Caco-2 (cell line): Measurements from ENCODE around the gene ZNF384. TPM values are rescaled to one million over a fixed set of nuclear protein-coding genes. Genes with fewer than 3 reads are reported as not detected.
A peak's percentile ranks its signal among the peaks of the same experiment; 100 is the strongest.

Source experiments
- BruUV-seq: library from RNA; stranded (reverse); fragments of 400-500 nt; replicated peaks from 2 replicates; lab custom pipeline; 2021; lab: Mats Ljungman, UMichigan
- CTCF ChIA-PET: fragments of 300-600 bp; sonication (Branson Sonifier 250); formaldehyde crosslinking; loops from one replicate; lab custom pipeline; 2022; ENCODE audit warnings: antibody characterized with exemption; lab: Charles Lee
- POLR2A ChIA-PET: fragments of 300-600 bp; sonication (Branson Sonifier 250); formaldehyde crosslinking; loops from one replicate; lab custom pipeline; 2022; ENCODE audit warnings: antibody characterized with exemption; lab: Charles Lee
- DNase-seq, 2 experiments: peaks; one replicate each; pipeline versions ENCODE4 v3.0.0 to v3.0.0-alpha.2; 2020 to 2022
- H3K27me3 ChIP-seq: replicated peaks from 2 replicates; pipeline ENCODE4 v1.6.0; 2011; ENCODE audit warnings: low read length; ENCODE audit not compliant: control insufficient read depth, insufficient read depth
- H3K36me3 ChIP-seq: 2 replicates; pipeline ENCODE4 v1.5.1; 2011; ENCODE audit warnings: low read length; ENCODE audit not compliant: control insufficient read depth, insufficient read depth
- H3K4me1 ChIP-seq: fragments of 250-450 bp; sonication (Bioruptor Pico); 2 replicates; pipeline ENCODE4 v1.5.1; 2020; ENCODE audit warnings: mild to moderate bottlenecking
- H3K4me3 ChIP-seq: 2 replicates; pipeline ENCODE4 v1.5.1; 2011; ENCODE audit warnings: low read depth, mild to moderate bottlenecking, control low read depth, low read length
- H3K9me3 ChIP-seq: fragments of 250-450 bp; sonication (Bioruptor Pico); 2 replicates; pipeline ENCODE4 v1.5.1; 2020; ENCODE audit warnings: mild to moderate bottlenecking, moderate library complexity
- H3K27ac Mint-ChIP-seq: one replicate; pipeline ENCODE4 v1.8.0; 2022; ENCODE audit warnings: mixed read lengths; ENCODE audit not compliant: unreplicated experiment
- H3K27me3 Mint-ChIP-seq: one replicate; pipeline ENCODE4 v1.8.0; 2022; ENCODE audit warnings: mixed read lengths; ENCODE audit not compliant: insufficient read depth, unreplicated experiment
- H3K36me3 Mint-ChIP-seq: one replicate; pipeline ENCODE4 v1.8.0; 2022; ENCODE audit warnings: mild to moderate bottlenecking, mixed read lengths; ENCODE audit not compliant: insufficient read depth, unreplicated experiment
- H3K4me1 Mint-ChIP-seq: one replicate; pipeline ENCODE4 v1.8.0; 2022; ENCODE audit warnings: low read depth, mixed read lengths; ENCODE audit not compliant: unreplicated experiment
- H3K4me3 Mint-ChIP-seq: one replicate; pipeline ENCODE4 v1.8.0; 2022; ENCODE audit warnings: mild to moderate bottlenecking, moderate library complexity, mixed read lengths; ENCODE audit not compliant: unreplicated experiment
- H3K9me3 Mint-ChIP-seq: one replicate; pipeline ENCODE4 v1.8.0; 2022; ENCODE audit warnings: mixed read lengths; ENCODE audit not compliant: unreplicated experiment
- intact Hi-C: fragments of 100-400 bp; cut with micrococcal nuclease; formaldehyde crosslinking; loops from one replicate; pipeline ENCODE4 v1.10.0; 2022; ENCODE audit not compliant: unreplicated experiment
- total RNA-seq: library from RNA; stranded (reverse); gene quantifications from 2 replicates; pipeline ENCODE4 v1.2.3, GENCODE V29; 2022
- TF ChIP-seq, protein P1 (sequence below), 2 experiments: fragments of 200-600 bp in 1 of 2; IDR thresholded peaks; 1 replicate in 1 of 2; 2 replicates in 1 of 2; pipeline versions ENCODE4 v1.5.1 to v1.8.0; 2011 to 2022; ENCODE audit warnings: antibody characterized with exemption in 1 of 2, control low read depth in 1 of 2, inconsistent platforms in 1 of 2, low read depth in 1 of 2, low read length in 1 of 2, mild to moderate bottlenecking in 1 of 2, moderate library complexity in 1 of 2; ENCODE audit not compliant: insufficient read depth in 1 of 2, severe bottlenecking in 1 of 2, unreplicated experiment in 1 of 2

Gene ZNF384
- total RNA-seq, 1 experiment from 2014 or later: 127 TPM

DNA sequence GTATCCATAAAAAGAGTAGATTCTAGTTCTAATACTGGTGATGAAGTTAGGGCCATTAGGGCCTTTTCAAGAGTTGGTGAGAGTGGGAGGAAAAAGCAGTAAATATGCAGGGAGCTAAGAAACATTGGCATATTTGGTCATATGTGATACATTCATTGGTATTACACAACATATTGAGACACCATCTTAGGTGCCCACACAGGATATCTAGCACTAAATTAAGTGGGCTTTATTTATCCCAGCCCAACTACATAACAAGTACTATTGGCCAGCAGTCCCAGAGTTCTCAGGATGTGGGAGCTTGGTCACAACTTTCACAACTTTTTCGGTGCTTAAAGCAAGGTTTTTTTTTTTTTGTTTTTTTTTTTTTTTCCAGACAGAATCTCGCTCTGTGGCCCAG, 24.3 kb downstream of the ZNF384 start:
- ChIA-PET CTCF (no interaction called here), POLR2A (interaction anchor here (0.5 to 2.2 kb wide), 2 partner anchors 24 to 59 kb away, joined by 3 to 14 read pairs; partner anchors contain the start of genes COPS7A and ZNF384)
- H3K36me3 Mint-ChIP-seq: peaks cover 56% of the 10 kb centered on the region
- no peaks in the 10 kb centered on the region for H3K9me3 Mint-ChIP-seq
- intact Hi-C loops: no loop called here
- no peaks in the 10 kb centered on the region for H3K27me3 Mint-ChIP-seq
- BruUV-seq: no TSS peak
- TF ChIP-seq, protein P1, sequence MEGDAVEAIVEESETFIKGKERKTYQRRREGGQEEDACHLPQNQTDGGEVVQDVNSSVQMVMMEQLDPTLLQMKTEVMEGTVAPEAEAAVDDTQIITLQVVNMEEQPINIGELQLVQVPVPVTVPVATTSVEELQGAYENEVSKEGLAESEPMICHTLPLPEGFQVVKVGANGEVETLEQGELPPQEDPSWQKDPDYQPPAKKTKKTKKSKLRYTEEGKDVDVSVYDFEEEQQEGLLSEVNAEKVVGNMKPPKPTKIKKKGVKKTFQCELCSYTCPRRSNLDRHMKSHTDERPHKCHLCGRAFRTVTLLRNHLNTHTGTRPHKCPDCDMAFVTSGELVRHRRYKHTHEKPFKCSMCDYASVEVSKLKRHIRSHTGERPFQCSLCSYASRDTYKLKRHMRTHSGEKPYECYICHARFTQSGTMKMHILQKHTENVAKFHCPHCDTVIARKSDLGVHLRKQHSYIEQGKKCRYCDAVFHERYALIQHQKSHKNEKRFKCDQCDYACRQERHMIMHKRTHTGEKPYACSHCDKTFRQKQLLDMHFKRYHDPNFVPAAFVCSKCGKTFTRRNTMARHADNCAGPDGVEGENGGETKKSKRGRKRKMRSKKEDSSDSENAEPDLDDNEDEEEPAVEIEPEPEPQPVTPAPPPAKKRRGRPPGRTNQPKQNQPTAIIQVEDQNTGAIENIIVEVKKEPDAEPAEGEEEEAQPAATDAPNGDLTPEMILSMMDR (IDR thresholded peaks at IDR 0.05; ENCODE audit: insufficient read depth in 1 of 2, low read depth in 1 of 2, low read length in 1 of 2, severe bottlenecking in 1 of 2, unreplicated experiment in 1 of 2): no peak
- H3K4me3 Mint-ChIP-seq: no peak overlapping the region
- no peak overlapping the region for H3K4me3 ChIP-seq
- H3K27me3 ChIP-seq: no peaks in the 10 kb centered on the region
- no peak for DNase-seq
- no peaks in the 10 kb centered on the region for H3K9me3 ChIP-seq
- peaks cover 4% of the 10 kb centered on the region; the same call in 1 of the 2 replicates for H3K36me3 ChIP-seq
- peak overlapping the region; percentile 83 for H3K27ac Mint-ChIP-seq
- peaks cover 12% of the 10 kb centered on the region; the same call in 1 of the 2 replicates for H3K4me1 ChIP-seq
- peaks cover 14% of the 10 kb centered on the region for H3K4me1 Mint-ChIP-seq

DNA sequence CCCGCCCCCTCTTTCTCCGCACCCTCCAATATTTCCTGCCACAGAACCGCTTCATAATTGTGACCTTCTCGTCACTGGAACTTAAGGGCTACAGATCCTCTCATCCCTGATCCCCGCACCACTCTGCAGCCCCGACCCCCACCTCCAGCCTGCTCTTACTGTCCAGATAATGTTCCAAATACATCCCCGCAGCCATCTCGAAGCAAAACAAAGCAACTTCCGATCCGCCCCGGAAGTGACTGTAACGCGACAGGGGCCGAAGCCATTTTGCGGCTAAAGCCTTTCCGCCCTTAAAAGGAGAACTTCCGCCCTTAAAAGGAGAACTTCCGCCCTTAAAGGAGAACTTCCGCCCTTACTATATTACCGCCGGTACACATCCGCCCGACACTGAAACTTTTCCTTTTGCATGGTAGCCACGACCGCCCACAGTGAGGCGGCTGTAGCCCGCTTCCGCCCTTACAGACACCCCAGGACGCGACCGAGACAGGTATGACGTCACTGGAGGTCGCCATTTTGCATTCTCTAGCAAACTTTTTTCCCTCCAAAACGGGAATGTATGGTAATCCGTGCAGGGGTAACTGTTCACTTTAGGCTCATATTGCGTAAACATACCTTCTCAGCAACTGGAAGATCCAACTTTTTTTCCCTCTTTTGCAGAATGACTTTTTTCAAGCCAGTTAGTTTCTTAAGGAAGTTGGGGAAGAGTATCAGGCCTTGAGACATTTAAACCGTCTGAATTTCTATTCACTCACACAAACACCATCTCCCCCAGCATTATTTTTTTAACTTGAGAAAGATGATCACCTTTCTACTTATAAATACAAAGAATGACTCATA, 26.1 kb downstream of the ZNF384 start, which contains the start of gene ING4:
Gene ING4, minus strand, starts transcription at position 214 of the 837 bp plus-strand sequence. Its CDS starts 18 bp downstream, at position 196.
- intact Hi-C loops: loop anchor here (1.0 to 2.0 kb wide), 6 partner anchors 26 to 189 kb away; partner anchors contain the start of genes COPS7A, NOP2, USP5 and ZNF384
- CTCF ChIA-PET: interaction anchor here (0.5 to 0.7 kb wide), 4 partner anchors 24 to 55 kb away, joined by 3 to 7 read pairs (median 4); no protein-coding TSS in a partner anchor
- TF ChIP-seq, protein P1 (IDR thresholded peaks at IDR 0.05; ENCODE audit: insufficient read depth in 1 of 2, low read depth in 1 of 2, low read length in 1 of 2, severe bottlenecking in 1 of 2, unreplicated experiment in 1 of 2): peak in 1 of 2 experiments; percentile 0

DNA sequence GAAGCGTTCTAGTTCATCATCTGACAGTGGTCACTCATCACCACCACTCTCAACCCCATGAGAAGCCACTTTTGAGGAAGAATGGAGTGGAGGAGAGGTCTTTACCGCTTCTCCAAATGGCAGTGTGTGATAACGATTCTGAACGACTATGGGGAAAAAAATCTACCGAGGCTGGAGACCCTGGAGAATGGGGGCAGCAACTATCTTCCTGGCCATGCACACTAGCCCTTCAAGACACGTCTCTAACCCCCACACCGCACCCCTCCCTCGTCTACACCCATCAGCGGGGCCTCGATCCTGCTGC, 26.6 kb downstream of the ZNF384 start:
- peaks cover 44% of the 10 kb centered on the region for H3K36me3 Mint-ChIP-seq
- TF ChIP-seq, protein P1 (IDR thresholded peaks at IDR 0.05; ENCODE audit: insufficient read depth in 1 of 2, low read depth in 1 of 2, low read length in 1 of 2, severe bottlenecking in 1 of 2, unreplicated experiment in 1 of 2): no peak
- H3K4me3 Mint-ChIP-seq: peak overlapping the region; percentile 79
- H3K27me3 ChIP-seq: no peaks in the 10 kb centered on the region
- peak overlapping the region; percentile 83 for H3K27ac Mint-ChIP-seq
- CTCF ChIA-PET: no interaction called here
- peak overlapping the region; percentile 60 for H3K4me3 ChIP-seq
- H3K4me1 ChIP-seq: peaks cover 12% of the 10 kb centered on the region; the same call in 1 of the 2 replicates
- POLR2A ChIA-PET: no interaction called here
- H3K9me3 Mint-ChIP-seq: no peaks in the 10 kb centered on the region
- BruUV-seq: no TSS peak
- no peaks in the 10 kb centered on the region for H3K27me3 Mint-ChIP-seq
- H3K9me3 ChIP-seq: no peaks in the 10 kb centered on the region
- peaks cover 14% of the 10 kb centered on the region for H3K4me1 Mint-ChIP-seq
- no peak for DNase-seq
- intact Hi-C loops: loop anchor here (2.0 kb wide), 1 partner anchor 36 kb away; no protein-coding TSS in a partner anchor
- peaks cover 4% of the 10 kb centered on the region; the same call in 1 of the 2 replicates for H3K36me3 ChIP-seq

More for the DNA sequence above, 26.1 kb downstream of the ZNF384 start, which contains the start of gene ING4:
- peak within 1 kb of the TSS; percentile 83 for H3K27ac Mint-ChIP-seq
- no peaks in the 10 kb centered on the region for H3K9me3 ChIP-seq
- peaks cover 47% of the 10 kb centered on the region for H3K36me3 Mint-ChIP-seq
- H3K4me1 Mint-ChIP-seq: peaks cover 14% of the 10 kb centered on the region
- H3K4me3 ChIP-seq: peak within 1 kb of the TSS; percentile 60
- peak; percentile 99 to 100 for DNase-seq
- peak within 1 kb of the TSS; percentile 79 for H3K4me3 Mint-ChIP-seq
- peaks cover 12% of the 10 kb centered on the region; the same call in 1 of the 2 replicates for H3K4me1 ChIP-seq
- POLR2A ChIA-PET: interaction anchor here (0.6 to 2.2 kb wide), 3 partner anchors 26 to 188 kb away, joined by 4 to 14 read pairs (median 7); partner anchors contain the start of genes CDCA3 and ZNF384
- no peaks in the 10 kb centered on the region for H3K27me3 Mint-ChIP-seq
- H3K27me3 ChIP-seq: no peaks in the 10 kb centered on the region
- no peaks in the 10 kb centered on the region for H3K9me3 Mint-ChIP-seq
- no TSS peak for BruUV-seq
- peaks cover 4% of the 10 kb centered on the region; the same call in 1 of the 2 replicates for H3K36me3 ChIP-seq
